ENCODE measurements around the gene NLE1.

DNA sequence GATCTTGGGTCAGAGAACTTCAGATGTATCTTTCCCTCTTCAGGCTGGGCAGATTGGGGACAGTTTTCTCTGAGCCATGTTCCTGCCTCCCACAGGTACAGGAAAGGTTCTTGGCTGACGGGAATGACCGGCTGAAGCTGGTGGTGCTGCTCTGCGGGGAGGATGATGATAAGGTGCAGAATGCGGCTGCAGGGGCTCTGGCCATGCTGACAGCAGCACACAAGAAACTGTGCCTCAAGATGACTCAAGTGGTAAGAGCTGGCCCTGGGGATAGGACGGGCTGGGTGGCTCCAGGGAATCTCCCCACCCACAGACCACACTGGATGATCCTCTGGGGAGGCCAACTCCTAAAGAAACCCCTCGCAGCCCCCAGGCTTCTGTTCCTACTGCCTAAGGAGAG lies 41.2 kb upstream of the NLE1 start:
- TF ChIP-seq POLR2A (IDR thresholded peaks at IDR 0.05; ENCODE audit: low read length) (no peak), GATA1 (IDR thresholded peaks at IDR 0.05; ENCODE audit: low read depth, low read length) (no peak)
